Nephron (organoid): Measurements from ENCODE around the gene PLA2G4D.

ENCODE experiments used
- H3K27ac Mint-ChIP-seq, 3 experiments: 2 replicates each; pipeline ENCODE4 v1.8.0; 2020; ENCODE audit warnings: mixed read lengths in 3 of 3, mild to moderate bottlenecking in 2 of 3, moderate library complexity in 1 of 3
- H3K27me3 Mint-ChIP-seq: 2 replicates; pipeline ENCODE4 v1.8.0; 2021; ENCODE audit warnings: low read depth, mild to moderate bottlenecking, moderate library complexity, mixed read lengths
- H3K36me3 Mint-ChIP-seq: 2 replicates; pipeline ENCODE4 v1.8.0; 2020; ENCODE audit warnings: low read depth, mixed read lengths
- H3K4me1 Mint-ChIP-seq: 2 replicates; pipeline ENCODE4 v1.8.0; 2020; ENCODE audit warnings: mixed read lengths
- H3K4me3 Mint-ChIP-seq, 3 experiments: 2 replicates each; pipeline ENCODE4 v1.8.0; 2020; ENCODE audit warnings: mild to moderate bottlenecking in 3 of 3, mixed read lengths in 3 of 3, moderate library complexity in 2 of 3
- H3K9me3 Mint-ChIP-seq: 2 replicates; pipeline ENCODE4 v1.8.0; 2020; ENCODE audit warnings: mixed read lengths
- TF ChIP-seq, protein P1 (sequence below), 3 experiments: fragments of 200-600 bp; sonication (generic); IDR thresholded peaks; one replicate each; pipeline ENCODE4 v1.5.0; 2021; ENCODE audit warnings: antibody characterized with exemption in 3 of 3; ENCODE audit not compliant: unreplicated experiment in 3 of 3

The PLA2G4D gene

DNA sequence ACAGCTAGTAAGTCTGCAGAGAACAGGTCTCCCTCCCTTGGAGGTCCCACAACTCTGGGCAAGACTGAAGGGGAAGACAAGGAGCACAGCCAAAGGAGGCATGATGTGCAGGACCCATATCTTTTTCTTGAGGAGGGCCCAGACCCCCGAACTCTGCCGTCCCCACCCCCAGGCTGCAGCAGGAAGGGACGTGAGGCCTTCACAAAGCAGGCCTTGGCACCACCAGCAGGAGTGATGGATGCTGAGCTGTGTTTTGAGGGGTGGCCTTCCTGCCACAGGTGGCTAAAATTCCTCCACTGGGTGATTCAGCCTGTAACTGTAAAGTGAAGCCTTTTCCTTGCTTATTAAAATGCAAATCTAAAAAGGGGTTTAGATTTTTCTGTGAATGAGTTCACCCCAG is 8.6 kb downstream of the PLA2G4D start:
- no peaks in the 10 kb centered on the region for H3K36me3 Mint-ChIP-seq
- H3K27me3 Mint-ChIP-seq = peaks cover 28% of the 10 kb centered on the region
- no peak overlapping the region for H3K27ac Mint-ChIP-seq
- H3K4me1 Mint-ChIP-seq = no peaks in the 10 kb centered on the region
- H3K4me3 Mint-ChIP-seq = no peak overlapping the region
- no peaks in the 10 kb centered on the region for H3K9me3 Mint-ChIP-seq
- TF ChIP-seq, protein P1, sequence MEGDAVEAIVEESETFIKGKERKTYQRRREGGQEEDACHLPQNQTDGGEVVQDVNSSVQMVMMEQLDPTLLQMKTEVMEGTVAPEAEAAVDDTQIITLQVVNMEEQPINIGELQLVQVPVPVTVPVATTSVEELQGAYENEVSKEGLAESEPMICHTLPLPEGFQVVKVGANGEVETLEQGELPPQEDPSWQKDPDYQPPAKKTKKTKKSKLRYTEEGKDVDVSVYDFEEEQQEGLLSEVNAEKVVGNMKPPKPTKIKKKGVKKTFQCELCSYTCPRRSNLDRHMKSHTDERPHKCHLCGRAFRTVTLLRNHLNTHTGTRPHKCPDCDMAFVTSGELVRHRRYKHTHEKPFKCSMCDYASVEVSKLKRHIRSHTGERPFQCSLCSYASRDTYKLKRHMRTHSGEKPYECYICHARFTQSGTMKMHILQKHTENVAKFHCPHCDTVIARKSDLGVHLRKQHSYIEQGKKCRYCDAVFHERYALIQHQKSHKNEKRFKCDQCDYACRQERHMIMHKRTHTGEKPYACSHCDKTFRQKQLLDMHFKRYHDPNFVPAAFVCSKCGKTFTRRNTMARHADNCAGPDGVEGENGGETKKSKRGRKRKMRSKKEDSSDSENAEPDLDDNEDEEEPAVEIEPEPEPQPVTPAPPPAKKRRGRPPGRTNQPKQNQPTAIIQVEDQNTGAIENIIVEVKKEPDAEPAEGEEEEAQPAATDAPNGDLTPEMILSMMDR (IDR thresholded peaks at IDR 0.05; ENCODE audit: unreplicated experiment in 3 of 3) = no peak

DNA sequence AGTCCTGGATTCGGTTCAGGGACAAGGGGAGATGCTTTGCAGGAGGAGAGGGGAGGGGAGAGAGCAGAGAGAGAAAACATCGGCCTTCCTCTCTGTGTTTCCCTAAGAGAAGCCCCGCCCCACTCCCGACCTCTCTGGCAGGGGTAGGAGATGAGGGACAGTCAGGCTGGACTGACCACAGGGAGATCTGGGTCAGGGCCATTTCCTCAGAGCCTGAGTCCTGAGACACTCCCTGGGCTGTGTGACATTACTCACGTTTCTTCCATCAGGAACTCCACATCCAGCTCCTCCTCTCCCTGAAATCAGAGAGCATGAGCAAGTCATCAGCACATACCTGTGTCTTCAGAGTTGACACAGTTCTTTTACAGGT is 9.1 kb downstream of the PLA2G4D start:
- no peaks in the 10 kb centered on the region for H3K36me3 Mint-ChIP-seq
- TF ChIP-seq, protein P1 (IDR thresholded peaks at IDR 0.05; ENCODE audit: unreplicated experiment in 3 of 3) = no peak
- peaks cover 4% of the 10 kb centered on the region for H3K4me1 Mint-ChIP-seq
- no peak overlapping the region for H3K27ac Mint-ChIP-seq
- H3K9me3 Mint-ChIP-seq = no peaks in the 10 kb centered on the region
- H3K27me3 Mint-ChIP-seq = peaks cover 33% of the 10 kb centered on the region
- H3K4me3 Mint-ChIP-seq = no peak overlapping the region

DNA sequence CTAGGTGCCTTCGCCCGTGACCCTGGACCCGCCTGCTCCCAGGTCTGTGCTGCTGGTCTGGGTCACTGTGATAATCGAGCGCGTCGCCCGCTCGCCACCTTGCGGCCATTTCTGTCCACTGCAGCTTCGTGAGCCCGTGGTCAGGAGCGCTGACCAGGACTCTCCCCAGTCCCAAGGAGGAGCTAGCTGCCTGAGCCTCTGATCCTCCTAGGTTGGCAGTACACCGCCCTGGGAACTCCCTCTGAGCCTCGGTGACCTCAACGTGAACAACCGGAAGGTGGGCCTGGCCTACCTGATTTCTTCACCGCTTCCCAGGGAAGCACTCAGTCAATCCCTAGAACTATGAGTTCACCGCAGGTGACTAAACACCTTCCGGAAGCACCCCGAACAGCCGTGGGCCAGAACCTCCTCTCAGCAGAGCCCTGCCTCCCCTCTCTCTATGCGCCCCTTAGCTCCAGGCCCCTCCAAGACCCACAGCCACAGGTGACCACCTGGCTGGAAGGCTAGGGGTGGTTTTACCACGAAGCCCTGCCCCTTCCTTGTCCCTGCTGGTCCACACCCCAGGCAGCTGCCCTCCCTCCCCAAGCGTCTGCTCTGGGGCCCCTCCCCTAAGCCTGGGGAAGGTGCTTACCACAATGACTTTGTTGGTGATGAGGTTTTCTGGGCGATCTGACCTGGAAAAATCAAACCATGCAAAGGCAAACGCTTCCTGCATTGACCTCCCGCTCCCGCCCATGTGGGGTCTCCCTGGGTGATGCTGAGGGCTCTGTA is 9.7 kb downstream of the PLA2G4D start:
- Mint-ChIP-seq H3K27me3 (peaks cover 36% of the 10 kb centered on the region), H3K36me3 (no peaks in the 10 kb centered on the region), H3K9me3 (no peaks in the 10 kb centered on the region), H3K4me3 (no peak overlapping the region), H3K27ac (no peak overlapping the region), H3K4me1 (peaks cover 6% of the 10 kb centered on the region)
- TF ChIP-seq, protein P1 (IDR thresholded peaks at IDR 0.05; ENCODE audit: unreplicated experiment in 3 of 3) = peak; percentile 91 to 94 (median 93)

DNA sequence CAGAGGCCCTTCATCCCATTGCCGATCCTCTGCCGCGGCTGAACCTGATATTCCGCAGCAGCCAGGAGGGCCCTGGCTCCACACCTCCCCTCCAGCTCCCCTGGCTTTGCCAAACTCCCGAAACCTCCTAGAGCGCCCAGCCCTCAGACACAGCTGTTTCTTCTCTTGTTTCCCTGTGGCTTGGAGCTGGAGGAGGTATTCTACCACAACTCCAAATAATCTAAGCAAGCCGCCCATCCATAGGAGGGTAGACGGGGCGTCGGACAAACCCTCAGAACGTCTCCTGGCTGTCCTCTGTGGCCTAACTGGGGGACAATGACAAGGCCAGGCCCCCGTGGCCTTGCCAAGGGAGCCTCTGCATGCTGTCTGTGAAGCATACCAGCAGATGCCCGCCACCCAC is 10.4 kb downstream of the PLA2G4D start:
- Mint-ChIP-seq H3K27me3 (peaks cover 34% of the 10 kb centered on the region), H3K4me1 (peaks cover 6% of the 10 kb centered on the region), H3K4me3 (no peak overlapping the region), H3K36me3 (no peaks in the 10 kb centered on the region), H3K27ac (no peak overlapping the region), H3K9me3 (no peaks in the 10 kb centered on the region)
- TF ChIP-seq, protein P1 (IDR thresholded peaks at IDR 0.05; ENCODE audit: unreplicated experiment in 3 of 3) = no peak

DNA sequence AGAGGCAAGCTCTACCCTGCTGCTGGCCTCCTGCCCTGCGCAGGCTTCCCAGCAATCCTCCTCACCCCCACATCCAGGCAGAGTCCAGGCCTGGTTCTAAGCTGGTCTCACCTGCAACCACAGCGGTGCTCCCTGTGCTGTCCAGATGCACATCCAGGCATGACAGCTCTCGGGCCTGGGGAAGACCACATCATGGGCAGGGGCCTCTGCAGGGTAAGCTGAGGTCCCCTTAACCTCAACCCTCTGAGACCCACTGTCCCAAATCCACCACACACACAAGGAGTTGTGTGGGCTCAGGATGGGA is 10.8 kb downstream of the PLA2G4D start:
- H3K27me3 Mint-ChIP-seq = peaks cover 32% of the 10 kb centered on the region

More for the DNA sequence above, 10.8 kb downstream of the PLA2G4D start:
- Mint-ChIP-seq H3K36me3 (no peaks in the 10 kb centered on the region), H3K9me3 (no peaks in the 10 kb centered on the region), H3K4me3 (no peak overlapping the region), H3K4me1 (peaks cover 6% of the 10 kb centered on the region), H3K27ac (no peak overlapping the region)
- TF ChIP-seq, protein P1 (IDR thresholded peaks at IDR 0.05; ENCODE audit: unreplicated experiment in 3 of 3) = no peak
